WTC11 (cell line): ENCODE results near the gene CCDC201.
"Not testable (repeated sequence)": the region's sequence is repeated elsewhere in the genome, so short reads cannot be mapped to it uniquely, and the experiment has no call there.

Source experiments
- CREB1 ChIP-seq: sonication (generic); formaldehyde crosslinking; IDR thresholded peaks from 2 replicates; pipeline ENCODE4 v1.8.0; 2023; ENCODE audit warnings: mild to moderate bottlenecking, missing genetic modification reagents
- CREM ChIP-seq: sonication (generic); formaldehyde crosslinking; IDR thresholded peaks from 2 replicates; pipeline ENCODE4 v1.8.1; 2022; ENCODE audit warnings: mild to moderate bottlenecking, missing genetic modification reagents, moderate library complexity
- JUN ChIP-seq: sonication (generic); formaldehyde crosslinking; IDR thresholded peaks from 2 replicates; pipeline ENCODE4 v1.8.0; 2023; ENCODE audit warnings: mild to moderate bottlenecking, missing genetic modification reagents
- NR2C2 ChIP-seq: sonication (generic); formaldehyde crosslinking; IDR thresholded peaks from 2 replicates; pipeline ENCODE4 v1.8.0; 2022; ENCODE audit warnings: mild to moderate bottlenecking, missing genetic modification reagents
- SMAD4 ChIP-seq: sonication (generic); formaldehyde crosslinking; IDR thresholded peaks from 2 replicates; pipeline ENCODE4 v1.8.0; 2022; ENCODE audit warnings: mild to moderate bottlenecking, missing genetic modification reagents
- SOX15 ChIP-seq: fragments of 250-450 bp; sonication (Bioruptor Pico); IDR thresholded peaks from 2 replicates; pipeline ENCODE4 v1.9.0; 2021; ENCODE audit warnings: mild to moderate bottlenecking
- SP1 ChIP-seq: sonication (generic); formaldehyde crosslinking; conservative IDR thresholded peaks from 2 replicates; pipeline ENCODE4 v1.8.1; 2022; ENCODE audit warnings: missing genetic modification reagents
- ZBTB21 ChIP-seq: sonication (generic); formaldehyde crosslinking; IDR thresholded peaks from 2 replicates; pipeline ENCODE4 v1.8.1; 2023; ENCODE audit warnings: mild to moderate bottlenecking, missing genetic modification reagents, borderline replicate concordance
- ZNF317 ChIP-seq: sonication (generic); formaldehyde crosslinking; IDR thresholded peaks from 2 replicates; pipeline ENCODE4 v1.8.1; 2023; ENCODE audit warnings: low read depth, mild to moderate bottlenecking, moderate library complexity, missing genetic modification reagents, borderline replicate concordance
- TF ChIP-seq, protein P1 (sequence below): fragments of 200-600 bp; IDR thresholded peaks from 2 replicates; pipeline ENCODE4 v1.8.0; 2022; ENCODE audit warnings: antibody characterized with exemption
- TF ChIP-seq, protein P2 (sequence below): sonication (generic); formaldehyde crosslinking; IDR thresholded peaks from 2 replicates; pipeline ENCODE4 v1.8.0; 2022; ENCODE audit warnings: mild to moderate bottlenecking, missing genetic modification reagents
- TF ChIP-seq, protein P3 (sequence below): sonication (generic); formaldehyde crosslinking; IDR thresholded peaks from 2 replicates; pipeline ENCODE4 v1.8.1; 2022; ENCODE audit warnings: low read depth, missing genetic modification reagents, borderline replicate concordance

DNA sequence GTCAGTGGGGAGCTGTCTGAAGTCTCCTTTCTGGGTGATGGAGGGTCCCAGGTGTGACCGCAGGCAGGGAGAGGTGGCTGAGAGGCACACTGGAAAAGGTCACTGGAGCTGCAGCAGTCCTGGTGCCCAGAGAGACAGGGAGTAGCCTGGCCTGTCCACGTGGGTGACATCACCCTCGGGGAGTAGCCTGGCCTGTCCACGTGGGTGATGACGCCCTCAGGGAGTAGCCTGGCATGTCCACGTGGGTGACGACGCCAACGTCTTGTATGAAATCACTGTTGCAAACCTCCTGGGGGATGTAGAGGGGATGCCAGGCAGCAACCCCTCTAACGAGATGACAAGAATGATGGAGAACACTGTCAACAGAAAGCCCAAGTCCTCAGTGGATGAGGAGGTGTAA lies 19.9 kb downstream of the CCDC201 start:
- not testable (repeated sequence) for TF ChIP-seq CREB1 (CRISPR knock-in tag); ZBTB21 (CRISPR knock-in tag); ZNF317; JUN; SOX15 (CRISPR knock-in tag); NR2C2; SP1 (CRISPR knock-in tag); SMAD4; CREM (CRISPR knock-in tag)
- TF ChIP-seq, protein P1, sequence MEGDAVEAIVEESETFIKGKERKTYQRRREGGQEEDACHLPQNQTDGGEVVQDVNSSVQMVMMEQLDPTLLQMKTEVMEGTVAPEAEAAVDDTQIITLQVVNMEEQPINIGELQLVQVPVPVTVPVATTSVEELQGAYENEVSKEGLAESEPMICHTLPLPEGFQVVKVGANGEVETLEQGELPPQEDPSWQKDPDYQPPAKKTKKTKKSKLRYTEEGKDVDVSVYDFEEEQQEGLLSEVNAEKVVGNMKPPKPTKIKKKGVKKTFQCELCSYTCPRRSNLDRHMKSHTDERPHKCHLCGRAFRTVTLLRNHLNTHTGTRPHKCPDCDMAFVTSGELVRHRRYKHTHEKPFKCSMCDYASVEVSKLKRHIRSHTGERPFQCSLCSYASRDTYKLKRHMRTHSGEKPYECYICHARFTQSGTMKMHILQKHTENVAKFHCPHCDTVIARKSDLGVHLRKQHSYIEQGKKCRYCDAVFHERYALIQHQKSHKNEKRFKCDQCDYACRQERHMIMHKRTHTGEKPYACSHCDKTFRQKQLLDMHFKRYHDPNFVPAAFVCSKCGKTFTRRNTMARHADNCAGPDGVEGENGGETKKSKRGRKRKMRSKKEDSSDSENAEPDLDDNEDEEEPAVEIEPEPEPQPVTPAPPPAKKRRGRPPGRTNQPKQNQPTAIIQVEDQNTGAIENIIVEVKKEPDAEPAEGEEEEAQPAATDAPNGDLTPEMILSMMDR, result not testable (repeated sequence)
- TF ChIP-seq, protein P2, sequence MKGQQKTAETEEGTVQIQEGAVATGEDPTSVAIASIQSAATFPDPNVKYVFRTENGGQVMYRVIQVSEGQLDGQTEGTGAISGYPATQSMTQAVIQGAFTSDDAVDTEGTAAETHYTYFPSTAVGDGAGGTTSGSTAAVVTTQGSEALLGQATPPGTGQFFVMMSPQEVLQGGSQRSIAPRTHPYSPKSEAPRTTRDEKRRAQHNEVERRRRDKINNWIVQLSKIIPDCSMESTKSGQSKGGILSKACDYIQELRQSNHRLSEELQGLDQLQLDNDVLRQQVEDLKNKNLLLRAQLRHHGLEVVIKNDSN (CRISPR knock-in tag), result not testable (repeated sequence)
- TF ChIP-seq, protein P3, sequence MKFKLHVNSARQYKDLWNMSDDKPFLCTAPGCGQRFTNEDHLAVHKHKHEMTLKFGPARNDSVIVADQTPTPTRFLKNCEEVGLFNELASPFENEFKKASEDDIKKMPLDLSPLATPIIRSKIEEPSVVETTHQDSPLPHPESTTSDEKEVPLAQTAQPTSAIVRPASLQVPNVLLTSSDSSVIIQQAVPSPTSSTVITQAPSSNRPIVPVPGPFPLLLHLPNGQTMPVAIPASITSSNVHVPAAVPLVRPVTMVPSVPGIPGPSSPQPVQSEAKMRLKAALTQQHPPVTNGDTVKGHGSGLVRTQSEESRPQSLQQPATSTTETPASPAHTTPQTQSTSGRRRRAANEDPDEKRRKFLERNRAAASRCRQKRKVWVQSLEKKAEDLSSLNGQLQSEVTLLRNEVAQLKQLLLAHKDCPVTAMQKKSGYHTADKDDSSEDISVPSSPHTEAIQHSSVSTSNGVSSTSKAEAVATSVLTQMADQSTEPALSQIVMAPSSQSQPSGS (CRISPR knock-in tag), result not testable (repeated sequence)
